Common myeloid progenitor, CD34-positive (primary cell): ENCODE data around the gene P2RX6.

Source experiments
- CTCF ChIA-PET: fragments of 350-600 bp; sonication (Branson Sonifier 250); formaldehyde crosslinking; loops from one replicate; lab custom pipeline; 2021; ENCODE audit warnings: antibody characterized with exemption; lab: Charles Lee
- POLR2A ChIA-PET: fragments of 350-600 bp; sonication (Branson Sonifier 250); formaldehyde crosslinking; loops from one replicate; lab custom pipeline; 2021; ENCODE audit warnings: antibody characterized with exemption; lab: Charles Lee
- DNase-seq, 3 donors: peaks; one replicate each; pipeline versions ENCODE4 v3.0.0 to v3.0.0-alpha.2; 2013
- H3K27ac ChIP-seq, 2 experiments: 1 replicate in 1 of 2; 2 replicates in 1 of 2; pipeline ENCODE4 v1.7.0; 2013; ENCODE audit warnings: inconsistent platforms in 2 of 2, low read length in 2 of 2, mild to moderate bottlenecking in 2 of 2, low read depth in 1 of 2, moderate library complexity in 1 of 2; ENCODE audit not compliant: severe bottlenecking in 2 of 2, insufficient read depth in 1 of 2, poor library complexity in 1 of 2
- H3K27me3 ChIP-seq, 5 experiments: replicated peaks in 2 of 5; 1 replicate in 3 of 5; 2 replicates in 2 of 5; pipeline versions ENCODE4 v1.6.1 to v1.7.0; 2013; ENCODE audit warnings: low read length in 4 of 5, mild to moderate bottlenecking in 2 of 5, moderate library complexity in 2 of 5, inconsistent platforms in 1 of 5; ENCODE audit not compliant: insufficient read depth in 5 of 5, control insufficient read depth in 4 of 5
- H3K36me3 ChIP-seq, 4 experiments: 1 replicate in 2 of 4; 2 replicates in 2 of 4; pipeline versions ENCODE4 v1.6.1 to v1.7.0; 2013; ENCODE audit warnings: low read length in 3 of 4, control low read depth in 1 of 4, mild to moderate bottlenecking in 1 of 4; ENCODE audit not compliant: control insufficient read depth in 4 of 4, insufficient read depth in 4 of 4
- H3K4me1 ChIP-seq, 4 experiments: 1 replicate in 3 of 4; 2 replicates in 1 of 4; pipeline versions ENCODE4 v1.6.1 to v1.7.1; 2013; ENCODE audit warnings: low read length in 3 of 4, mild to moderate bottlenecking in 3 of 4, control low read depth in 1 of 4, inconsistent platforms in 1 of 4, moderate library complexity in 1 of 4; ENCODE audit not compliant: control insufficient read depth in 4 of 4, insufficient read depth in 4 of 4; ENCODE audit errors: control extremely low read depth in 1 of 4
- H3K4me3 ChIP-seq, 7 experiments: 1 replicate in 4 of 7; 2 replicates in 3 of 7; pipeline versions ENCODE4 v1.5.1 to v1.7.0; 2013; ENCODE audit warnings: mild to moderate bottlenecking in 7 of 7, low read length in 6 of 7, moderate library complexity in 6 of 7, inconsistent platforms in 2 of 7, low read depth in 2 of 7, control low read depth in 1 of 7; ENCODE audit not compliant: insufficient read depth in 4 of 7, control insufficient read depth in 1 of 7; ENCODE audit errors: extremely low read depth in 1 of 7
- H3K9me3 ChIP-seq, 5 experiments: 1 replicate in 4 of 5; 2 replicates in 1 of 5; pipeline versions ENCODE4 v1.6.1 to v1.7.1; 2013; ENCODE audit warnings: low read length in 4 of 5, mild to moderate bottlenecking in 2 of 5, inconsistent platforms in 1 of 5, low read depth in 1 of 5, moderate library complexity in 1 of 5; ENCODE audit not compliant: control insufficient read depth in 4 of 5, insufficient read depth in 2 of 5; ENCODE audit errors: control extremely low read depth in 1 of 5
- WGBS: methylation state at CpG from one replicate; pipeline ENCODE4 v1.1.5; 2013; ENCODE audit not compliant: insufficient coverage; 5-methylcytosine and 5-hydroxymethylcytosine counted together

P2RX6 gene

GRCh38 chr22:21051831-21052400 is 37.0 kb downstream of the P2RX6 start:
- no peaks in the 10 kb centered on the region for H3K9me3 ChIP-seq
- no peak overlapping the region for H3K4me3 ChIP-seq
- H3K36me3 ChIP-seq = no peaks in the 10 kb centered on the region
- peaks cover 0 to 7% (median 4%) of the 10 kb centered on the region in 5 experiments for H3K27me3 ChIP-seq
- WGBS = 96% methylated on average over 8 of the region's 8 CpGs
- peaks cover 0 to 18% (median 16%) of the 10 kb centered on the region in 4 experiments for H3K4me1 ChIP-seq
- CTCF ChIA-PET = no interaction called here
- POLR2A ChIA-PET = no interaction called here
- DNase-seq = no peak
- no peak overlapping the region for H3K27ac ChIP-seq

- Histone ChIP-seq H3K4me3 (no peak overlapping the region), H3K27ac (no peak overlapping the region), H3K27me3 (peaks cover 0 to 8% (median 2%) of the 10 kb centered on the region in 5 experiments), H3K9me3 (no peaks in the 10 kb centered on the region), H3K36me3 (no peaks in the 10 kb centered on the region), H3K4me1 (peaks cover 0 to 18% (median 16%) of the 10 kb centered on the region in 4 experiments)
- CTCF ChIA-PET = no interaction called here
- no peak for DNase-seq
- POLR2A ChIA-PET = no interaction called here
- WGBS = 92% methylated on average over 8 of the region's 8 CpGs
Observed at GRCh38 chr22:21052715-21053459, 37.9 kb downstream of the P2RX6 start.

GRCh38 chr22:21054046-21054713 is 39.2 kb downstream of the P2RX6 start:
- no peaks in the 10 kb centered on the region for H3K36me3 ChIP-seq
- H3K4me3 ChIP-seq = no peak overlapping the region
- POLR2A ChIA-PET = interaction anchor here (0.6 kb wide), 1 partner anchor 33 kb away, joined by 3 read pairs; no protein-coding TSS in a partner anchor
- peaks cover 0 to 8% (median 2%) of the 10 kb centered on the region in 5 experiments for H3K27me3 ChIP-seq
- peaks cover 0 to 18% (median 16%) of the 10 kb centered on the region in 4 experiments for H3K4me1 ChIP-seq
- DNase-seq = no peak
- no peaks in the 10 kb centered on the region for H3K9me3 ChIP-seq
- CTCF ChIA-PET = no interaction called here
- no peak overlapping the region for H3K27ac ChIP-seq
- 95% methylated on average over 15 of the region's 15 CpGs for WGBS

GRCh38 chr22:21054714-21055563 is 40.0 kb downstream of the P2RX6 start:
- no peaks in the 10 kb centered on the region for H3K9me3 ChIP-seq
- POLR2A ChIA-PET = interaction anchor here (0.6 kb wide), 1 partner anchor 34 kb away, joined by 3 read pairs; no protein-coding TSS in a partner anchor

GRCh38 chr22:21055564-21055834 is 40.5 kb downstream of the P2RX6 start:
- peaks cover 0 to 18% (median 16%) of the 10 kb centered on the region in 4 experiments for H3K4me1 ChIP-seq
- H3K27ac ChIP-seq = no peak overlapping the region
- ChIA-PET POLR2A (no interaction called here), CTCF (interaction anchor here (0.8 to 1.4 kb wide), 3 partner anchors 40 to 54 kb away, joined by 3 to 4 read pairs (median 3); partner anchors contain the start of genes P2RX6 and THAP7)
- H3K4me3 ChIP-seq = peak overlapping the region in 6 of 7 experiments; percentile 13 to 63 (median 25)
- DNase-seq = no peak
- H3K27me3 ChIP-seq = peaks cover 0 to 8% (median 2%) of the 10 kb centered on the region in 5 experiments
- H3K36me3 ChIP-seq = no peaks in the 10 kb centered on the region
- WGBS = 42% methylated on average over 4 of the region's 4 CpGs
- H3K9me3 ChIP-seq = no peaks in the 10 kb centered on the region

More at GRCh38 chr22:21054714-21055563, 40.0 kb downstream of the P2RX6 start:
- Histone ChIP-seq H3K4me1 (peaks cover 0 to 18% (median 16%) of the 10 kb centered on the region in 4 experiments), H3K36me3 (no peaks in the 10 kb centered on the region), H3K27me3 (peaks cover 0 to 8% (median 2%) of the 10 kb centered on the region in 5 experiments), H3K4me3 (peak overlapping the region in 1 of 7 experiments; percentile 15), H3K27ac (no peak overlapping the region)
- 92% methylated on average over 7 of the region's 11 CpGs for WGBS
- no peak for DNase-seq
- CTCF ChIA-PET = interaction anchor here (0.8 to 1.4 kb wide), 2 partner anchors 40 to 53 kb away, joined by 3 read pairs; partner anchors contain the start of genes P2RX6 and THAP7

- peak in 2 of 3 donors; percentile 58 to 60 for DNase-seq
- POLR2A ChIA-PET = no interaction called here
- Histone ChIP-seq H3K9me3 (no peaks in the 10 kb centered on the region), H3K4me3 (peak overlapping the region in 5 of 7 experiments; percentile 13 to 63 (median 31)), H3K27ac (no peak overlapping the region), H3K36me3 (no peaks in the 10 kb centered on the region), H3K27me3 (peaks cover 0 to 8% (median 2%) of the 10 kb centered on the region in 5 experiments), H3K4me1 (peaks cover 0 to 18% (median 16%) of the 10 kb centered on the region in 4 experiments)
- CTCF ChIA-PET = interaction anchor here (0.8 to 1.4 kb wide), 3 partner anchors 41 to 54 kb away, joined by 3 to 4 read pairs (median 3); partner anchors contain the start of genes P2RX6 and THAP7
- 18% methylated on average over 7 of the region's 7 CpGs for WGBS
Observed at GRCh38 chr22:21055880-21056319, 40.9 kb downstream of the P2RX6 start.
